GM19193 (cell line): ENCODE results near the gene OTUB1.

Experiments used
- POLR2A ChIP-seq: IDR thresholded peaks from 4 replicates; pipeline ENCODE4 v1.6.1; 2011; ENCODE audit not compliant: insufficient read depth, insufficient read length; ENCODE audit errors: extremely low read depth

The OTUB1 gene

DNA sequence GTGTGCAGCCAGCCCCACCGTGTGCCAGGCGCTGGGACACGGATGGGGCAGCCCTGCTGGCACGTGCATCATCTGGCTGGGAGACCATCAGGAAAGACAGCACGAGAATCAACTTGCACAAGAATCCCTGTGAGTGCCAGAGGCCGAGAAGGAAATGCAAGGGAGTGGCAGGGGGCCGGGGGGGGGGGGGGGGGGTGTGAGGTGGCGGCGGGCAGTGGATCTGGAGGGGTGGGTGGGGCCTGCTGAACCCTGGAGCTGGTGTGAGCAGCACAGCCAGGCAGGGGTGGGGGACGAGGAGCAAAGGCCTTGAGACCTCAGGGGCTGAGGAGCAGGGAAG is 35.5 kb downstream of the OTUB1 start:
- no peak for TF ChIP-seq POLR2A

DNA sequence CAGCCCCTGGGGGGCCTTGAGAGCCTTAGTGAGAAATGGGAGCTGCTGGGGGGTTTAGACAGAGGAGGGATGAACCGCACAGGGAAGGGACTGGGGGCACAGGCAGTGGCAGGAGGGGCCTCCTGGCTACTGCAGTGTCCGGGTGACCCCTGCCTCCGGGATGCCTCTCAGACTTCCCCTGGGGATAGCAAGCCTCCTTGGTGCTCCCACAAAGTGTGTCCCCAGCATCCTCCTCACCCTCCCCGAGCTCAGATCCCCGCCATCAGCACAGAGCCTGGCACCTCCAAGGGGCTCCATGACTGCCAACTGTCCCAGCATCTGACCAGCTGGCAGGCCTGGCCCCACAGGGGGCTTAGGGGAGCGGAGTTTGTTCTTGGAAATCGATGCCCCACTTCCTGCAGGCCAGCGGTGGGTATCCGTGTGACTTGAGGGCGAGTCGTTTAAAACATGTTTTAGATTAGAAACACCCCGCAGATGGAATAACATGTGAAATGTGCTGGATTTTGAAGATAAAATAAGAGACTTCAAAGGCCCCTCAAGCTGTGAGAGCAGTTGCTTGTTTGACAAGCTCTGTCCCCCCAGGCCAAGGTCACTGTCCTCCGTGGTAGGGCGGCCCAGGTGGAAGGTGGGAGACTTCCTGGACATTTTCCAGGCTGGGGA is 36.0 kb downstream of the OTUB1 start:
- TF ChIP-seq POLR2A = no peak

DNA sequence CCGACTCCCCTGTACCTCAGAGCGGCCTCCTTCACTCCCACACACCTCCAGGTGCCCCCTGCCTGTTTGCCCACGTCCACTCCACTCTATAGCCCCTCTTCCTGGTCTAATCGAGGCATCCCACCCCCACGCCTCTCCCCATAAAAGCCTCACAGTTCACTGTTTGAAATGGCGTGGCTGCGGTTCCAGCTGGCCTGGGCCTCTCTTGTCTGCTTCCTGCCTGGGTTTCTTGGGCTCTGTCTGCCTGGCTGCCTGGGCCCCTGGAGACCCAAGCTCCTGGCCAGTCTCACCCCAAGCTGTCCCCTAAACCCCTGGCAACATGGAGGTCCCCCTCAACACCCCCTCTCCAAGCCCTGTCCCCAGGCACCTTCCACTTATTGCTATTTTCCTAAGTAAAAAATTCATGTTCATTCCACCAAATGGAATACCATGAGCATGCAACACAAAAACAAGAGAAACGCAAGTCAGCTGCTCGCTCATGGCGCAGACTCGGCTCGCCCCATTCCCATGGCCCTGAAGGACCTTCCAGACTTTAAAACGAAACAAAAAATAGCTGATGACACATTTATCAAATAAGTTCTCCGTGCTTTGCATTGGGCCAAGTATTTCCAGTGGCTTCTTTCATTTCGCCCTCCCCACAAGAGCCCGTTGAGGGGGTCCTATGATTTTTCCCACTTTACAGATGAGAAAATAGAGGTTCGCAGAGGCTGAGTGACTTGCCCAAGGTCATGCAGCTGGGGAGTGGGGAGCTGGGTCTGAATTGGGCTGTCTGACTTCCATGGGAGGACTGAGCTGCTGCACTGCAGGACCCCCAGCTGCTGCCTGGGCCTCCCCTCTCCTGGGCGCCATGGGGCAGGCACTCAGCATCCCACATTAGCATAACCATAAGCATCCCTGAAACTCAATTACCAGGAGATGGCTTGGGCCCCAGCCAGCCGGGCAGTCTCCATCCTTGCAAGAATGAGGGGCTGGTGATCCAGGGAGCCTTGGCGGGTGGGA is 37.8 kb downstream of the OTUB1 start:
- TF ChIP-seq POLR2A = no peak

DNA sequence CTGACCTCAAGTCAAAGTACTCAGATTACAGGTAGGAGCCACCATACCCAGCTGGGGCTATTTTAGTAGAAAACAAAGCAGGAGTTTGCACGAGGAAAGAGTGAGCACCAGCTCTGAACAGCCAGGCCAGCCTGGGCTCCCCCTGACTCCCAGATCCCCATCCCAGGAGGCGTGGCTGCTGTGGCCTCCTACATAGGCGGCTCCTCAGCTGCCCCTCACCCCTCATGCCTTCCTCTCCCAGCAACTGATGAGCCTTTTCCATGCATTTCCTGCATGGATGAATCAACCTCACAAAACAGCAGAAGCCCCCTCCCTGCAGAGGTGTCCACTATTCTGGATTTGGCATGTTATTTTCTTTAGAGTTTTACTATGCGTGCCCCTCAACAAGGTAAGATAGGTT is 39.0 kb downstream of the OTUB1 start:
- TF ChIP-seq POLR2A = no peak

DNA sequence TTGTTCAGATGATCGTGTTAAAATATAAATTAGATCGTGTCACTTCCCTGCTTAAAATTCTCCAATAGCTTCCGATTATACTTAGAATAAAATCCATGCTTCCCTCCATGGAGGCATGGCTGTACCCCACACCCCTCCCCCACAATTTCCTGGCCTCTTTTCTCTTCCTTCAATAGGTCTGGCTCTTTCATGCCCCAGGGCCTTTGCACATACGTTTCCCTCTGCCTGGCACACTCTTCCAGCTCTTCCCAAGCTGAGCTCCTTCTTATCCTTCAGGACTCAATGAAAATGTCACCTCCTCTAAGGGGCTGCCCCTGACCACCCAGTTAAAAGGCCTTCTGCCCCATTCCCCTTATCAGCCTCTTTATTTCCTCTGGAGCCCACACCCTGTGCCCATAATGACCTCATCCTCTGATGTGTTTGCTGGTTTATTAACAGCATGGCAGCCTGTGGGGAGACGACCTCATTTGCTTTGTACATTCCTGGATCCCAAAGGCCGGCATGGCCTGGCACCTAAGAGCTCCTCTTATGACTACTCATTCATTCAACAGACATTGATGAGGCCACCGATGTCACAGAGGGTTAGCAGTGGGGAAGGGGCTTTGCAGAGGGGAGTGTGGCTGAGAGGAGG is 40.5 kb downstream of the OTUB1 start:
- TF ChIP-seq POLR2A = no peak

DNA sequence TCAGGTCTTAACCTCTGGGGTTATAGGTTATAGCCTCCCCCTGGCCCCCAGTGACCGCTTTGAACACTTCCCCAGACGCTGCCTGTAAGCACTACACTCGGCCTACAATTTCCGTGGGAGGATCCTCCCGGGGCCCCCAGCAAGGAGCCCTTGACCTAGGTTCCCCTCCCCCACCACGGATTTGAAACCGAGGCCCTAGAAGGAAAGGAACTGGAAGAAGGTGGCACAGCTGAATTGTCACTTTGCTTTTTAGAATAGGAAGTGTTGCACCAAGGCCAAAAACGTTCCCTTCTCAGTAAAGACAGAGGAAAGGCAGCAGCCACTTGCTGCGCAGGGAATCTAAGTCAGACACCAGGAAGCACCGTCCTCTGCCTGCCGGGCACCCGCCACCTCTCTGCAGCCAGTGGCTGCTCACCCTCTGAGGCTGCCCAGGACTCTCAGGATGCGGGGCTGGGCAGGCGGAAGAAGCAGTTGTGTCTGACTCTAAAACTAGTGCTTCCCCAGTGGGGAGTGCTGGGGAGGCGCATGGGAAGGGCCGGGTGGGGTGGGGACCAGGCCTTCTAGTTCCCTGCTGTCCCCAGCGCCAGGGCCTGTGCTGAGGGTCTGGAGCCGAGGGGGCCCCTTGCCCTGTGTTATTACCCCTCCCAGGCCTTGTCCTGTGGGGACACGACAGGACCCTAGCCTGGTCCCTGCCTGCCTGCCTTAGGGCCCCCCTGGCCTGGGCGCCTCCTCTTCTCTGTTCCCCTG is 41.6 kb downstream of the OTUB1 start:
- no peak for TF ChIP-seq POLR2A

DNA sequence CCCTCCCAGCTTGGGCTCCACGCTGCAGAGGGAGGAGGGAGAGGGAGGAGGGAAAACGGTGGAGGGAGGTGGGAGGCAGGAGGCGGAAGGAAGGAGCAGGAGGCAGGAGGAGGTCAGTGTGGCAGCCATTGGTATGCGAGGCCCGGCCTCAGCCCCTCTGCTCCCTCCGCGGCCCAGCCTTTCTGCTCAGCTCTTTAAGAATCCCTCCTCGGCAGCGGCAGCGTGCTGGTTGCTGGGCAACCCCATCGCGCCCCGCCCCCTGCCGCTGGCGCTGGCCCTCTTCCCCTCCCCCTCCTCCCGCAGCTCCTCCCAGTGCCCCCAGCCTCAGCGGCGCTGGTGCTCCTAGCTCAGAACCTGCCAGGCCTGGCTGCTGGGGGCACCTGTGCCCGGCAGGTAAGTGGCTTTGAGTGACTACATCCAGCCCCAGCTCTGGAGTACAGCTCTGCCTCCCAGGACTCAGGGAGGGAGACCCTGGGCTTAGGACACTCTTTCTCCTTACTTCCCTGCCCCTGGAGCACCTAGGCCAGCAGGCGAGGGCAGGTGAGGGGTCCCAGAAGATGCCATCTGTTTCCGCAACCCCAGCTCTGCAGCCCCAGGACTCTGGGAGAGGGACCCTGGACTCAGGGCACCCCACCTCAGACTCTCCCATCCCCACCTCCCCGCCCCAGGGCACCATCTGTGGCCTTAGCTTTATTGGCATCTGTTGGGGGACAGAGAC is 42.3 kb downstream of the OTUB1 start:
- no peak for TF ChIP-seq POLR2A

DNA sequence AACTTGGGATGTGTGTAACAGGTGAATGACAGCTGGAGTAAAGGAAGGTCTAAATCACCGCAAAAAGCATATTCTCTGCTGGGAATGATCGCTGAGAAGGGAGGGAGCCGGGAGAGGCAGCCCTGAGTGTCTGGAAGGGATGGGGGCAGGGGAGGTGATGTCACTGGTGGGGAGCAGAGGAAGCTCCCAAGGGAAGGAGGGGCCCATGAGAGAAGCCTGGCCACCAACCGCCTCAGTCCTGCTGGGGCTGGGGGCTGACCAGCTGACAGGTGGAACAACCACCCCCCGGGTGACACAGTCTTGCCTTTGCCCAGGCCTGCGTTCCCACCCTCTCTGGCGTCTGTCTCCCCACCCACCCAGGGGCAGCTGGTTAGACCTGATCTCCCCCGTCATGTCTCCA is 43.5 kb downstream of the OTUB1 start:
- no peak for TF ChIP-seq POLR2A

DNA sequence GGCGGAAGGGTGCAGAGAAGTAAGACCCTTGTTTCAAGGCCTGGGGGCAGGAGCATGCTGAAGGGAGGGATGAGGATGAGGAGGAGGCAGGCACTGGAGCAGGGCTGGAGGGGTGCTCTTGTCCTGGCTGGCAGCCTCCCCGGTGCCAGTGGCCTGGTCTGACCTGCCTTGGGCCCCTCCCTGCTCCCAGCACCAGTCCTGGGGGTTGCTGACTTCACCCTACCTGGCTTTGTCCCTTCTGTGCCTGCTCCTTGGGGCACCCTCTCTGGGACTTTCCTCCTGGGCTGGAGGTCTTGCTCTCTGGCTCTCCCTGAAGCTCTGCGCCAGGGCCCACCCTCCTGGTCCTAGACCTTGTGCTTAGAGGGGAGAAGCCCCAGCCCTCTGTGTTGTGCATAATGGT is 44.8 kb downstream of the OTUB1 start:
- TF ChIP-seq POLR2A = no peak

DNA sequence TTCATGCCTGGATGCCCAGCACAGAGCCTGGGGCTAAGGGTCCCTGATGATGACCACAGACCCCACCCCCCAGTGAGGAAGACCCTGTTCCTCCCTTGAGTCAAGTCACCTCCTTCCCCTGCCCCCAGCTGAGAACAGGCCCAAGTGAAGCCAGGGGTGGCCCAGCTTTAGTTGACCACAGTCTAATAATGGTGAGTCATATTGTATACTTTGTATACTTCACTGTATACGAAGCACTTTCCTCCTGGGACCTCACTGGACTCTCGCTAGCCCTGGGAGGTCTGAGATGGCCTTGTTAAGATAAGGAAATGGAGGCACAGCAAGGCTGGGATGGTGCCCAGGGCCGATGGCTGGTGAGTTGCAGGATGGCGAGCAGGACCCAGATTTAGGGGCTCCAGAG is 45.8 kb downstream of the OTUB1 start:
- no peak for TF ChIP-seq POLR2A

DNA sequence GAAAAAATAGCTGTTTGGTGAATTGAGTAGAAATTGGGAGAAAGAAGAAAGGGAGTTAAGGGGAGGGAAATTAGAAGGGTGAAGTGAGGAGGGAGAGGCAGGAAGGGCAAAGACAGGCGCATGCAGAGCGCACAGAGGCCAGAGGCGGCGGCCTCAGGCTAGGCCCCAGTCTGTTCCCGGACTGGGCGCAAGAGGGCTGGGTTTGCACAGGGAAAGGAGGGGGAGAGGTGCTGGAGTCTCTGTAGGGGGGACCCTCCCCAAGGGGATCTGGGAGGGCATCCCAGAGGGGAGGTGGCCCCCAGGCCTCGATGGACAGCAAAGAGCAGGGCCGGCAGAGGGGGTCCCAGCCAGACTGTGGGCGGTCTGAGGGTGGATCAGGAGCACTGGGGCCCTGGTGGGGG is 48.2 kb downstream of the OTUB1 start:
- no peak for TF ChIP-seq POLR2A

DNA sequence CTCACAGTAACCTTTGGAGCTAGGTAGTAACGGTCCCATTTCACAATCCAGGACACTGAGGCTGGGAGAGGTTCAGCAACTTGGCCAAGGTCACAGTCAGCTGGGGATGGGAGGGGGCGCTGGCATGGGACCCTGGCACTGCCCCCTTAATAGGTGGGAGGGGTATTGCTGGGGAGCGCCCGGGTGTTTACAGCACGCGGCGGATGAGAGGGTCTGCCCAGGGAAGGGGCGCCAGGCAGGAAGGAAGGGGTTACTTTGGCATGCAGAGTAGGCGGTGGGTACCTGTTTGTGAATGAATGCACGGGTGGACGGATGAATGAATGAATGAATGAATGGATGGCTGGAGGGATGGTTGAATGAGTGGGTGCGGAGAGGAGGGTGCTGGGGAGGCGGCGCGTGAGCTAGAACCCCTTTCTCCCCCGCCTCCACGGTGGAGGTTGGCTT is 48.9 kb downstream of the OTUB1 start:
- no peak for TF ChIP-seq POLR2A

DNA sequence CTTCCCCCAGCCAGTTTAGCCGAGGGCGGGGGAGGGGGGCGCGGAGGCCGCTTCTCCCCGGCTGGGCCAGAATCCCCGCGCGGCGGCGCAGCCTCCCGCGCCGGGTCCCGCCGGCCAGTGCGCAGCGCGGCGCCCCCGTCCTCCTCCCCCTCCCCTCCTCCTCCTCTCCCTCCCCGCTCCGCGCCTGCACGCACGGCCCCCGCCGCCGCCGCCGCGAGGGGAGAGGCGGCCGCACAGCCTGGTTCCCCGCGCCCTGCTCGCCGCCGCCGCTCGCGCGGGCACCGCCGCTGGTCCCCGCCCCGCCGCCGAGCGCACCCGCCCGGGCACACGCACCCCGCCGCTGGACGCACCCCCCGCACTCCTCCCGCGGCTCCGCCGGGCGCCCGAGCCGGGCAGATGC is 49.3 kb downstream of the OTUB1 start, which contains the start of gene FLRT1:
TSS of gene FLRT1 (plus strand) at position 356 of the 400 bp plus-strand sequence. CDS start 80,337 bp downstream, outside the sequence.
- no peak for TF ChIP-seq POLR2A

DNA sequence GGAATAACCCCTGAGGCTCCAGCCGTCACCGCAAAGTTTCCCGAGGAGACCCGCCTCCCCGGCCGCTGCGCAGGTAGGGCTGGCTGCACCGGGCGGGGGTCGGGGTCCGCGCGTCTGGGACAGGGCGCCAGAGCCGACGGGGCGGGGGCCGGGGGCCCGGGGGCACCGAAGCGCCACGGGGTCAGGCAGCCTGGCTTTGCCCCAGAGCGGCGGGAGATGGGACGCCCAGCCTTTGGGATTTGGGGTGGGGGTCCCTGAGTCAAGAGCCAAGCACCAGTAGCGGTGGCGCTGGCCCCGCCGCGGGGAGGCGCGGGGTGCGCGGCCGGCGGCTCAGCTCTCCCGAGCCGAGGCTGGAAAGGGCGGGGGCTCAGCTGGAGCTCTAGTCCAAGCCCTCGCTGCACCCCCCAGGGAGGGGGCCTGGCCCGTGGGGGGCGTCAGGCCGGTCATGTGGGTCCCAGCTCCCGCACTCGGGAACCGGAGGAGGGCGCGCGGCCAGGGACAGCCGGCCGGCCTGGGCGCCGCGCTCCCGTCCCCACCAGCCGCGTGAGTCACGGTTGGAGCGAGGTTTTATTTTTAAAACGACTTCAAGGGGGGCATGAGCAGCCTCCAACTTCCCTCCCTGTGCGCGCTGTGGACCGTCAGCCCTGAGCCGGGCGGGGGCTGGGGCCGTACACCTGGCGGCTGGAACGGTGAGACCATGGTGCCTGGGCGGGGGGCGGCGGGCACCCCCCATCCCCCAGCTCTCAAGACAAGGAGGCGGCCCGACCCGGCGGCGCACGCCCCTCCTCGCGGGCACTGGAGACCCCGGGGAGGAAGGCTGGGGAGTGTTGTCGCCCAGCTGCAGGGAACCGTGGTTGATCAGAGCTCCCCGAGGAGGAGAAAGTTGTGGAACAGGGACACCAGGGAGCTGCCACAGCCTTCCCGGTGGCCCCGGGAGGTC is 50.1 kb downstream of the OTUB1 start:
- no peak for TF ChIP-seq POLR2A
